GM18861 (cell line): ENCODE results near the gene RTN4RL1.

Experiments used
- ATAC-seq: cut with Tn5 transposase; IDR thresholded peaks from one replicate; pipeline ENCODE4 v1.9.1; 2021; ENCODE audit not compliant: unreplicated experiment

The RTN4RL1 gene

GRCh38 chr17:1931844-1932579 is 93.1 kb downstream of the RTN4RL1 start:
- ATAC-seq = no peak

- ATAC-seq = no peak
These were observed 94.8 kb downstream of the RTN4RL1 start for GRCh38 chr17:1930337-1930645.

DNA sequence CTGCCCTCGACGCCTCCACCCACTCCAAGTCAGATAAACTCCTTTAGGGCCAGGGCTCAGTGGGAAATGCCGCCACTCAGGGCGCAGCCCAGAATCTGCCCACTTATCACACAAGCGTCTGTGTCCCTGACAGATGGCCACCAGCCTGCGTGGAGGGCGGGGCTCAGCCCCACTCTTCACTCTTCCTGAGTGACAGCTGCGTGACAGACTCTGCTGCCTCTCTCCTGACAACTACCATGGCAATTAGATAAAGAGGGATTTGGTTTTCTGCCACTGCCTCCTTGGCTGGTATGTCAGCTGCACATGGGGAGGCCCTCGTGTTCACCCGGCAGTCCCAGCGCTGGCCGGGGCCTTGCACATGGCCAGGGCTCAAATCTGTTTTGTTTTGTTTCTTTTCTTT is 96.2 kb downstream of the RTN4RL1 start:
- ATAC-seq = no peak

DNA sequence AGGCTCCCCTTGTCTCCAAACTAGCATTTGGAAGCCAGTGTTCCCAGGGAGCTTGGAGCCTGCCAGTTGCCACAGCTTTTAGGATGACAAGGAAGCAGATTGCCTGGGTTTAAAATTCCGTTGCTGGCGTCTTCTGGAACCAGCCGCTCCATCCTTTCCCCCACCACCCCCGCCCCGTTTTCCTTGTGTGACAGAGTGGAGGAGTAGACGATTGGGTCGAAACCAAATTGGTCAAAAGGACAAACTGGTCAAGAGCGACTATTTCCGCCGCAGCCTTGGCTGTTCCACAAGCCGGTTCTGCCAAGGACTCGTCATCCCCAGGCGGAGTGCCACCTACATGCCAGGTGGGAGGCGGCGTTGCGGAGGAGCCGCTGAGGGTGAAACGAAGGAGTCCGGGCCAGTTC is 104.2 kb downstream of the RTN4RL1 start:
- ATAC-seq = no peak

DNA sequence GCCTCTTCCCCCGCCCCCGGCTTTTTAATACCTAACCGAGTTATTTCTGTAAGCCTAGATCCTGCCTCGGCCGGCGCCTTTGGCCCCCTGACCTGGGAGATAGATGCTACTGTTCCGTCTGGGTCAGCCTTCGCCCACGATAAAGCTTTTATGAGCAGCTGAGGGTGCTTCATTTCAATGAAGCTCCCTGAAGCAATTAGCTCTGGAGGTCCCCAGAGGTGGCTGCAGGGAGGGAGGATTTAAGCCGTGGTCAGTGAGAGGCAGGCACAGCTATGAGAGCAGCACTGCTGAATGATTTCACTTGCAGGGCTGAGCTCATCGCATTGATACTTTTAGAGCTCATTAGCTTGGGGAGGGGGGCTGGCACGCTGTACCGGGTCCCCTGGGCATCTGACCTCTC is 105.9 kb downstream of the RTN4RL1 start:
- no peak for ATAC-seq

- ATAC-seq = no peak
These were observed 106.6 kb downstream of the RTN4RL1 start for GRCh38 chr17:1918346-1919162.

GRCh38 chr17:1916963-1917715 is 108.0 kb downstream of the RTN4RL1 start:
- ATAC-seq = no peak

DNA sequence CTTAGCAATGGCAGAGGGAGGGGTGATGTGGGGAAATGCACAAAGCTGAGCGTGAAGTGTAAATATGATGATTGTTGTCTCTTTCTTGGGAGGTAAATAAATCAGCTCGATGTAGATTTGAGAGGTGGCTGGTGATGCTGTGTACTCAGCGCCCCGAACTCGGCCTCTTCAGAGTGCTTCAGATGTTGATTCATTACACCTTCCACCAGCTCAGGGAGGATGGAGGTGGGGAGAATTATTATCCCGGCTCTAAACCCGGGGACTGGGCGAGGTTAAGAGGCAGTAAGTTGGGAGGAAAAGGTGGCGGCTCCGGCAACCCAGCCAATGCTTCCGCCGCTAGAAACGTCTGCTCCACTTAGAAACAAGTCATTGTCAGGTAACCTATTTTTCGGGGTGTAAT is 108.8 kb downstream of the RTN4RL1 start:
- ATAC-seq = no peak

DNA sequence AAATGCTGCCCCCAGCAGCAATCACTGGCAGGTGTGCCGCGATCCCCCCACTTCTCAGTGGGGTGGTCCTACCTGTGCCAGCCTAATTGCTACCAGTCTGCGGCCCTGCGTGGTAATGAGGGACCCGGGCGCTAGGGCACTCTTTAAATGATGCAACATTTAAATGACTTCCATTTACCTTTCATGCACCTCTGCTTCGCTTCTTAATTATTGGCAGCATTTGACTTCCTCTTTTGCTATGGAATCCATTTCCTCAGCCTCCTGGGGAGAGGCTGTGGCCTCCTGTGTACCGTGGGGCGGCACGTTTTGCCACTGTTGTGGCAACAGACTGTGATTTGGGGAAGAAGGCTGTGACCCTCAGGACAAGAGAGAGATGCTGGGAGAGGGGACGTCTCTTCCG is 109.2 kb downstream of the RTN4RL1 start:
- ATAC-seq = no peak

GRCh38 chr17:1914661-1915083 is 110.5 kb downstream of the RTN4RL1 start:
- ATAC-seq = no peak

DNA sequence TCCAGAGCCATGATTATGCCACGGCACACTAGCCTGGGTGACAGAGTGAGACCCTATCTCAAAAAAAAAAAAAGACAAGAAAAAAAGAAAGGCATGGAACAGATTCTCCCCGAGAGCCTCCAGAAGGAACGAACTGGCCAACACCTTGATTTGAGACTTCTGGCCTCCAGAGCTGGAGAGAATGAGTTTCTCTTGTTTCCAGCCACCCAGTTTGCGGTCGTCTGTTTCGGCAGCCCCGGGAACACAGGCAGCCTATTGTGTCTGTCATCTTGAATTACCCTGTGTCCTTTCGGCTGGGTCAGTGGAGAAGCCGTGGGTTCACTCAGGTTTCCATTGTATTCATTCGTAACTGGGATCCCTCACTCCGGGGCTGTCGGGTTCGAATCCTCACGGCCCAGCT is 111.4 kb downstream of the RTN4RL1 start:
- no peak for ATAC-seq

DNA sequence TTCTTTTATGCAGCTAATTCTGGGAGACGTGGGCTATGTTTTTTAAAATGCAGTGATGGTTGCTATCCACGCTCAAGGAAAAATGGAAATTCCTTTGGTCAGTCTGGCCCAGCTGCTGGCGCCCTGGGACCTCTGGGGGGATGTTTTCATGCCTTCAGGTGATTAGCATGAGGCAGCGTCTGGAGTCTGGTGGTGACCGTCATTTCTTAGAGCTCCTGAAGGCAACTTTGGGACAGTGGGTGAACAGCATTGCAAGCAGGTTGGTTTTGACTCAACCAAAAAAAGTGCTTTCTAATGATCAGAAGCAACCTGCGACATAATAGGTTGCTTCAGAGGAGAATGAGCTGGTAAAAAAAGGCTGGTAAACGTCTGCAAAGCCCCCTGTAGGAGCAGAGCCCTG is 113.0 kb downstream of the RTN4RL1 start:
- ATAC-seq = no peak

GRCh38 chr17:1909985-1910384 is 115.1 kb downstream of the RTN4RL1 start:
- no peak for ATAC-seq

GRCh38 chr17:1908699-1909309 is 116.3 kb downstream of the RTN4RL1 start:
- ATAC-seq = no peak

DNA sequence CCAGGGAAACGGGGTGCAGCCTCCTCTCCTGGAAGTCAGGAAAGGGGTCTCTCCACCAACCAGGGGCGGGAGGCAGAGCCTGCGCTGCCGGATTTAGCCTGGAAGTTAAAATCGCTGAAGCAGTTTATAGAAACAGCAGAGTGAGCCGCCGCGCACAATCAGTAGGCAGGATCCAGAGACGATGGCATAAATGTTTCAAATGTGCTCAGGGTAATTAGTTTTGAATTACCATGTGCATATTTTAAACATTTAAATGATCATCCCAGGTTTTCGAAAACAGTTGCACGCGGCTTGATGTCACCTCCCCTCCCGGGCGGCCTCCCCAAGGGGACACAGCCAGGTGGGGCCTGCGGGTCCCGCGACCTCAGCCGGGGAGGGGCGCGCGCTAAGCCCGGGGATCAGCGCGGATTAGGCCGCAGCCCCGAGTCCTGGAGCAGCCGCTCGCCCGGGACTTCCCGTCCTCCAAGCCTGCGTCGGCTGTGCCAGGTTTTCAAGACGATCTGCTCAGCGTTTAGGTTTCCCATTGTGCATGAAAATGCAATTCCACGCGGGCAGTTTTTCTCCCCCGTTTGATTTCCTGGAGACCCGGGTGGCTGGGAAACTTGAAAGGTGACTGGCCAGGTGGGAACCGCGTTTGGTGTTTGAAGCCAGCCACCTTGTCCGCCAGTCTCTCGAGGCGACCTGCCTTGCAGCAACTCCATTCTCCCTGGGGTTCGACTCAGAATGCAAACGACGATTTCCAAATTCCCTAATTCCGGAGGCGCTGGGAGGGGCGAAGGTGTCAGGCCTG is 117.0 kb downstream of the RTN4RL1 start:
- ATAC-seq = no peak

DNA sequence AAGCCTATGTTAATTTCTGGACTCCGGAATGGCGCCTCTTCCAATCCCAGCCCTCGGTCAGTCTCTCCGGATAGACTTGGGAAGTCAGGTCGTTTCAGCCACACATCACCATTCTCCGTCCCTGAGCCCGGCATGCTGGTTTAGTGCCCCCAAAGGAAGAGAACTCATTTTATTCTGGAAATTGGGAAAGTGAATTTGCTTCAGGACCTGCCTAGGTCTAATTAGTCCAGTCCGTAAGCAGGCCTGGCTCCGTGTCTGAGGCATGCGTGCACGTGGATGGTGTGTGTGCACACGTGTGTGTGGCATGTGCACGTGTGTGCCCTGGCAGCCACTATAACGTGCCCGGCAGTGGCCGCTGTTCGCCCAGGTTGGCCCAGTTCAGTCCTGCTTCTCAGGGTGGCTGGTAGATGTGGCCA is 117.9 kb downstream of the RTN4RL1 start:
- ATAC-seq = no peak

DNA sequence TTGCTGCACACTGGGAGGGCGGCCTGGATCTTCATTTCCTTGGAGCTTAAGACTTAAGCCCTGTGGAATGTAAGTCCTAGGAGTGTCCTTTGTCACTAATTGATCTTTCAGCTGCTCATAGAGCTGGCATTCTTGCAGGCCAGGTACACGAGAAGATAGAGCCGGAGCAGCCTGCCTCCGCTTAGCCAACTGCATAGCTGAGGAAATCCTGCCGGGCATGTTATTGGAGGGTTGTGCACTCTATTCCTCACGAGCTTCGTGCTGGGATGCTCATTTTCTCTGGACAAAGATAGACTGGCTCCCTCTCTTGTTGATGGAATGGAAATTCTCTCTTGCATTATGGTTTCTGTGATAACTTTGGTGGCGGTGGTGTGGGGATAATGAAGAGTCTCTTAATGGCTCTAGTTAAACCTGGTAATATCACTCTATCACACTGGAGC is 118.5 kb downstream of the RTN4RL1 start:
- ATAC-seq = no peak

DNA sequence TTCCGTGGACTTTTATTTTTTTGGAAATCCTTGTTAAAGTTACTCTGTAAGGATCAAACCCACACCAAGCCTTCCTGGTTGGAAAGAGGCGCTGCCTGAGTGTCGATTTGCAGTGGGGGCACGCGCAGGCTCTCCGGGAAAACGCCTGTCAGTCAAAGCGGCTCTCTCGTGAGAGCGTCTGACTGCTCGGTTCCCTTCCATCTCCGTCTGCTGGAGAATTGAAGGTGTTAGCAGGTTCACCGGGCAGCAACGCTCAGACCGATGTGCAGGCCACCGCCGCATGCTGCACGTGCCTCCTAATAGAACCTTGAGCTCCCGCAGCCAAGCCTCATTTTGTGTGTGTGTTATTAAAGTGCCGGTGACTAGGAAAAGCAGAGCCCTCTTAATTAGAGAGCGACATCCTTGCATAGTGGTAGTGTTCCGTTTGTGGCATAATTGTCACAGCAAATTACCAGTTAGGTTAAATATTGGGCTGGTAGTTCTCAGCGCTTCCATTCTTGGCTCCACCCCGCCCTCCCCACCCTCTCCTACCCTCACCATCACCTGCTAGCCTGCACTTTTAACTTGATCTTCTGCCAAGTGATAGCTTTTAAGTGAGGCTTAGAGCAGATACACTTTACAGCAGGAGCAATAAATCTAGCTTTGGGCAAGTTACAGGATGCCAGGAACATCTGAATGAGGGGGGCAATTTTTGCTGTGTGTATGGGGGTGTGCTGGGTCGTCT is 119.8 kb downstream of the RTN4RL1 start:
- no peak for ATAC-seq

DNA sequence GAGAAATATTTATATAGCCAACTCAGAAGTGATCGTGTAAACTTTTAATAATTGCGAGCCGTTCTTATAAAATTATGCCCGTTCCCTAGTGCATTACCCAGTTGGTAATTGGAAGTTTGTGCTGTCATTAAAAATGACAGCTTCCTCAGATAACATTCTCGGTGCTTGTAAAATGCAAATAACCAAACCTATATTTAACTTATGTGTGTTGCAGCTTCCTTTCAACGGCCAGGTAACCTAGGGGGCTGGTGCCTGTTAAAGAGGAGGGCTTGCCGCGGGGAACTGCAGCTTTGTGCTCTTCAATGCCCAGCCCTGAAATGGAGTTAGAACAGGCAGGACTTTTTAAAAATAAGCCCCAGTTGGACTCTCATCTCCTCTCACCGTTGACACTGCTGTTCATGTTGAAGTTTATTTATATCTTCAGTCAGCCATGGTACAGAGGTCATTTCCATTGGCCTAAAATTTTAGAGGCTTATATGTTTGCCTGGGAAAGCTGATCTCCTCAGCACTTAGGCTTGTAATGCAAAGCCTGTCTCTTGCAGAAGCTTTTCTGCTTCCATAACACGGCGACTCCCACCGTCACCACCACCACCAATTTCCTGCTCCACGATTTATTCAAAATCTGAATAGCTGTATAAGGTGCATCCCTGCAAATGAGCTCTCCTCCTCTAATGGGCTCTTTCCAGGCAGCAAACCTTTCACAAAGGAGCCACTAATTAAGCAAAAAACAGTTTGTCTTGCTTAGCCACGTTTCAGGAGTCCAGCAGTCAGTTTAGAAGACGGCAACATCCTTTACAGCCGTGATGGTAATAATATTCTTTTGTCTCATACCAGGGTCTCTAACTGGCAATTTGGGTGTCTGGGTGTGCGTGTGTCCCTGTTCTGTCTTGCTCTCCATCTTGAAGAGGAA is 120.6 kb downstream of the RTN4RL1 start:
- no peak for ATAC-seq
